Prostate gland (tissue), 2 donors: Measurements from ENCODE around the gene ZMYM2.
A peak's percentile ranks its signal among the peaks of the same experiment; 100 is the strongest.

Experiments
- CTCF ChIP-seq, 4 experiments: fragments of 200-600 bp in 2 of 4; fragments of 450-650 bp in 2 of 4; sonication (generic) in 2 of 4; IDR thresholded peaks; 1 replicate in 3 of 4; 2 replicates in 1 of 4; pipeline ENCODE4 v1.5.1; 2016 to 2019; ENCODE audit warnings: antibody characterized with exemption in 4 of 4, mild to moderate bottlenecking in 2 of 4, moderate library complexity in 2 of 4
- POLR2A ChIP-seq: fragments of 450-650 bp; IDR thresholded peaks from one replicate; pipeline ENCODE4 v1.6.1; 2016; ENCODE audit warnings: antibody characterized with exemption, mild to moderate bottlenecking
- POLR2AphosphoS5 ChIP-seq: sonication (generic); formaldehyde crosslinking; IDR thresholded peaks from one replicate; pipeline ENCODE4 v1.6.1; 2017; ENCODE audit warnings: antibody characterized with exemption

DNA sequence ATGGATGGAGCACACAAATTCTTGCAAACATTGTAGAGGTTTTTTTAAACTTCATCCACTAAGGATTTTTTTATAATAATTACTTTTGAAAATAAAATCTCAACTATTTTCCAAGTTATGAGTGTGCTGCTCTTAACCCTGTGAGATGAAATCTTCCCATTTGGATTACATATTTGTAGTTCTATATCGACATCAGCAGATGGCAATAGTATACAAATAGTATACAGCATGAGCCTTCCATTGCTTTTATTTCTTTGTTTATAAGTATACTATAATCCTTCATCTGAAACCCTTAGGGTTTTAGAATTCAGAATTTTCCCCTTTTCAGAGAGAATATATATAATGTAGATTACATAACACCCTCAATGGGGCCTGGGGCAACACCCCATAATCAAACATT, 131.8 kb downstream of the ZMYM2 start:
- TF ChIP-seq CTCF (IDR thresholded peaks at IDR 0.05) (peak in 1 of 4 experiments; percentile 7), POLR2AphosphoS5 (no peak), POLR2A (no peak)
